Endothelial cell (in vitro differentiated cells): ENCODE data around the gene MGAT4C. TPM values are rescaled to one million over a fixed set of nuclear protein-coding genes. Genes with fewer than 3 reads are reported as not detected.

ENCODE experiments used
- DNase-seq: peaks from one replicate; pipeline ENCODE4 v3.0.0; 2021; ENCODE audit warnings: low spot score
- H3K27ac Mint-ChIP-seq: one replicate; pipeline ENCODE4 v1.8.0; 2021; ENCODE audit warnings: mixed read lengths, inconsistent platforms; ENCODE audit not compliant: unreplicated experiment
- H3K27me3 Mint-ChIP-seq: one replicate; pipeline ENCODE4 v1.8.0; 2021; ENCODE audit warnings: mild to moderate bottlenecking, moderate library complexity, mixed read lengths, inconsistent platforms; ENCODE audit not compliant: unreplicated experiment
- H3K36me3 Mint-ChIP-seq: one replicate; pipeline ENCODE4 v1.8.0; 2021; ENCODE audit warnings: mild to moderate bottlenecking, low read depth, mixed read lengths, inconsistent platforms; ENCODE audit not compliant: unreplicated experiment
- H3K4me1 Mint-ChIP-seq: one replicate; pipeline ENCODE4 v1.8.0; 2021; ENCODE audit warnings: mild to moderate bottlenecking, mixed read lengths, inconsistent platforms; ENCODE audit not compliant: unreplicated experiment
- H3K4me3 Mint-ChIP-seq: one replicate; pipeline ENCODE4 v1.8.0; 2021; ENCODE audit warnings: mild to moderate bottlenecking, mixed read lengths, inconsistent platforms; ENCODE audit not compliant: unreplicated experiment
- H3K9me3 Mint-ChIP-seq: one replicate; pipeline ENCODE4 v1.8.0; 2021; ENCODE audit warnings: mixed read lengths, inconsistent platforms; ENCODE audit not compliant: unreplicated experiment
- CTCF ChIP-seq: fragments of 200-600 bp; sonication (generic); IDR thresholded peaks from one replicate; pipeline ENCODE4 v1.5.0; 2021; ENCODE audit warnings: antibody characterized with exemption; ENCODE audit not compliant: unreplicated experiment
- total RNA-seq: library from RNA; stranded (reverse); fragmentation: NEBNext Ultra II Directional; extraction: Animal tissue kit (Norgen Biotek cat#: 25700); gene quantifications from one replicate; pipeline ENCODE4 v1.2.1, GENCODE V29; 2021; ENCODE audit not compliant: unreplicated experiment

The MGAT4C gene
- total RNA-seq, 1 donor from 2014 or later = 1.1 TPM

GRCh38 chr12:86193931-86194330, 62.3 kb downstream of the MGAT4C start:
- H3K4me3 Mint-ChIP-seq = no peak overlapping the region
- TF ChIP-seq CTCF = no peak

GRCh38 chr12:86188226-86188625, 68.0 kb downstream of the MGAT4C start:
- H3K4me1 Mint-ChIP-seq = no peaks in the 10 kb centered on the region
- no peak for DNase-seq
- H3K9me3 Mint-ChIP-seq = no peaks in the 10 kb centered on the region
- no peak for TF ChIP-seq CTCF
- H3K27ac Mint-ChIP-seq = no peak overlapping the region
- H3K4me3 Mint-ChIP-seq = no peak overlapping the region
- no peaks in the 10 kb centered on the region for H3K36me3 Mint-ChIP-seq
- H3K27me3 Mint-ChIP-seq = no peaks in the 10 kb centered on the region

More at GRCh38 chr12:86193931-86194330, 62.3 kb downstream of the MGAT4C start:
- Mint-ChIP-seq H3K4me1 (no peaks in the 10 kb centered on the region), H3K36me3 (no peaks in the 10 kb centered on the region), H3K27ac (no peak overlapping the region), H3K27me3 (no peaks in the 10 kb centered on the region), H3K9me3 (no peaks in the 10 kb centered on the region)
- no peak for DNase-seq

GRCh38 chr12:86186449-86186848, 69.7 kb downstream of the MGAT4C start:
- no peak for TF ChIP-seq CTCF
- DNase-seq = no peak
- Mint-ChIP-seq H3K4me3 (no peak overlapping the region), H3K27me3 (peaks cover 2% of the 10 kb centered on the region), H3K27ac (no peak overlapping the region), H3K4me1 (no peaks in the 10 kb centered on the region), H3K9me3 (no peaks in the 10 kb centered on the region), H3K36me3 (no peaks in the 10 kb centered on the region)

DNA sequence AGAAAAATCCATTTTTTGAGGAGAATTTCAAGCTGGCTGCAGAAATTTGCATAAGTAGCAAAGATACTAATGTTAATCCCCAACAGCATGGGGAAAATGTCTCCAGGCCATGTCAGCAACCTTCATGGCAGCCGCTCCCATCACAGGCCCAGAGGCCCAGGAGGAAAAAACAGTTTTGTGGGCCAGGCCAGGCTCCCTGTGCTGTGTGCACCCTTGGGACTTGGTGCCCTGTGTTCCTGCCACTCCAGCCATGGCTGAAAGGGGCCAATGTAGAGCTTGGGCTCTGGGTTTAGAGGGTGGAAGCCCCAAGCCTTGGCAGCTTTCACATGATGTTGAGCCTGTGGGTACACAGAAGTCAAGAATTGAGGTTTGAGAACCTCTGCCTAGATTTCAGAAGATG, 76.3 kb downstream of the MGAT4C start:
- H3K4me1 Mint-ChIP-seq = no peaks in the 10 kb centered on the region
- TF ChIP-seq CTCF = no peak
- H3K27me3 Mint-ChIP-seq = peaks cover 2% of the 10 kb centered on the region
- no peak overlapping the region for H3K27ac Mint-ChIP-seq
- H3K4me3 Mint-ChIP-seq = no peak overlapping the region
- no peaks in the 10 kb centered on the region for H3K9me3 Mint-ChIP-seq
- no peak for DNase-seq
- peaks cover 6% of the 10 kb centered on the region for H3K36me3 Mint-ChIP-seq

GRCh38 chr12:86174188-86174587, 82.0 kb downstream of the MGAT4C start:
- no peaks in the 10 kb centered on the region for H3K9me3 Mint-ChIP-seq
- peaks cover 6% of the 10 kb centered on the region for H3K4me1 Mint-ChIP-seq
- H3K36me3 Mint-ChIP-seq = peaks cover 2% of the 10 kb centered on the region
- no peak for TF ChIP-seq CTCF
- no peak overlapping the region for H3K27ac Mint-ChIP-seq
- no peak for DNase-seq
- H3K4me3 Mint-ChIP-seq = no peak overlapping the region
- no peaks in the 10 kb centered on the region for H3K27me3 Mint-ChIP-seq
